GM19043 (cell line): Measurements from ENCODE around the gene FAM83G.
"Not testable (repeated sequence)": the region's sequence is repeated elsewhere in the genome, so short reads cannot be mapped to it uniquely, and the experiment has no call there.

Source experiments
- ATAC-seq: cut with Tn5 transposase; IDR thresholded peaks from one replicate; pipeline ENCODE4 v1.9.1; 2021; ENCODE audit warnings: low read depth; ENCODE audit not compliant: unreplicated experiment

The FAM83G gene

DNA sequence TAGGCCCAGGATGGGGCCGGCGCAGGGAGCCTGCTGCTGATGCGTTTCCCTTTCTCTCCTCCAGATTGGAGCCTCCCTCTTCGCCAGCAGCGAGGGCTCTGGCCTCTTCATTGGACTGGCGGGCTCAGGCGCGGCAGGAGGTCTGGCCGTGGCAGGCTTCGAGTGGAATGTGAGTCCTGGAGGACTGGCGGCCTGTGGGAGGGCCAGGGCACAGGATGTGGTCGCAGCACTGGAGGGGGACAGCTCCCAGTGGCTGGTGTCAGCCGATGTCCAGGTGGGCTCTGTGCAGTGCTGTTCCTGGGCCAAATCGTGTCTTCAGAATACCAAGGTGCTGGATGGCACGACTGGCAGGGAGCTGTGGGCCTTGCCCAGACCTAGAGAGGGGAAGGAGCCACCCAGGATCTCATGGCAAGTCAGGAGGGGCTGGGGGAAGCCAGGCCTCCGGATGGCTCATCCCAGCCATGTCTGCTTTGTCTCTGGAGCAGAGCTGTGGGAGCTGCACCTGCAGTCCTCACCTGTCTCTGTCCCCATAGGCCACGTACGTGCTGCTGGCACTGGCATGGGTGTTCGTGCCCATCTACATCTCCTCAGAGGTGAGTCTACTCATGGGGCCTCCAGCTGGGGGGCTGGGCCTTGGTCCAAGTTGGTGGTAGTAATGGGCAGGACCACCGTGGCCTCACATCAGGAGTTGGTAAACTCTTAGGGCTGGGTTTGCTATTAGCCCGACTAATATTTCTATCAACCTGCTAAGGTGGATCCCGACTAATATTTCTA is 45.3 kb downstream of the FAM83G start:
- no peak for ATAC-seq

DNA sequence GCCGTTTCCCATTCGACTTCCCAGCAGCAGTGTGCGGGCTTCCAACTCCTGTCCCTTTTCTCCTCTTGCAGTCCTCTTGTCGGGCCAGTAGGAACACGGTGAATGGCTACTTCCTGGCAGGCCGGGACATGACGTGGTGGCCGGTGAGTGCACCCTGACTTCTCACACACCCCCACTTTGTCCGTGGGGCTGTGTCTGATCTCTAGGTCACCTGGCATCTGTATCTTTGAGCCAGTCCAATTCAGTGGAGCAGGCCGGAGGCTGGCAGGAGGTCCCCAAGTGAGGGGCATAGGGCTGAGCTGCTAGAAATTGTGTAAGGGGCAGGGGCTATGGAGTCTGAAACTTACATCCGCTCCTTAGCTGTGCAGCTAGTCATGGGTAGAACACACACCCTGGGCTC is 46.0 kb downstream of the FAM83G start:
- no peak for ATAC-seq

DNA sequence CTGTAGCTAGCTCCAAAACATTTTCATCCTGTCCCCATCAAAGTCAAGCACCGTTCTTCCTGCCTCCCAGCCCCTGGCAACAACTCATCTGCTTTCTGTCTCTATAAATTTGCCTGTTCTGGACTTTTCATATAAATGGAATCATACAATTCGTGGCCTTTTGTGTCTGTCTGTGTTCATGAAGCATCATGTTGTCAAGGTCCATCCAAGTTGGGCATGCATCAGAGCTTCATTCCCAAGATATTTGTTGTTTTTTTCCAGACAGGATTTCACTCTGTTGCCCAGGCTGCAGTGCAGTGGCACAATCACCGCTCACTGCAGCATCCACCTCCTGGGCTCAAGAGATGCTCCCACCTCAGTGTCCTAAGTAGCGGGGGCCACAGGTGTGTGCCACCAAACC is 46.7 kb downstream of the FAM83G start:
- ATAC-seq: no peak

DNA sequence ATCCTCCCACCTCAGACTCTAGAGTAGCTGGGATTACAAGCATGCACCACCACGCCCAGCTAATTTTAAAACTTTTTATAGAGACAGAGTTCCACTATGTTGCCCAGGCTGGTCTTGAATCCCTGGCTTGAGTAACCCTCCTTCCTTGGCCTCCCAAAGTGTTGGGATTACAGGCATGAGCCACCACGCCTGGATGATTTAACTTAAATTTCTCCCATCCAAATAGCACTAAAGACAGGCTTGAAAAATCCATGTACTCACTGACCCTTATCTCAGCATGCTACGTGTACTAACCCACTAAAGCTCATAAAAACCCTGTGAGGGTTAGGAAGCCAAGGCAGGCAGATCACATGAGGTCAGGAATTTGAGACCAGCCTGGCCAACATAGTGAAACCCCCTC is 48.0 kb downstream of the FAM83G start:
- ATAC-seq: no peak

DNA sequence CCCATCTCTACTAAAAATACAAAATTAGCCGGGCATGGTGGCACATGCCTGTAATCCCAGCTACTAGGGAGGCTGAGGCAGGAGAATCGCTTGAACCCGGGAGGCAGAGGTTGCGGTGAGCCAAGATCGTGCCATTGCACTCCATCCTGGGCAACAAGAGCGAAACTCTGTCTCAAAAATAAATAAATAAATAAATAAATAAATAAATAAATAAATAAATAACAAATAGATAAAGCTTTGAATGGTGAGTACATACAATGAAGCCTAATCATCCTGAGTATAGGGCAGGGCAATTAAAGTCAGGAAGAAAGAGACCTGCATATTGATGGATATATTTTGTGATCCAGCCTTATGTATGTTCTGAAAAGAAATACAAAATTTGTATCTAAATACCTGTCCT is 48.5 kb downstream of the FAM83G start:
- ATAC-seq: not testable (repeated sequence)

DNA sequence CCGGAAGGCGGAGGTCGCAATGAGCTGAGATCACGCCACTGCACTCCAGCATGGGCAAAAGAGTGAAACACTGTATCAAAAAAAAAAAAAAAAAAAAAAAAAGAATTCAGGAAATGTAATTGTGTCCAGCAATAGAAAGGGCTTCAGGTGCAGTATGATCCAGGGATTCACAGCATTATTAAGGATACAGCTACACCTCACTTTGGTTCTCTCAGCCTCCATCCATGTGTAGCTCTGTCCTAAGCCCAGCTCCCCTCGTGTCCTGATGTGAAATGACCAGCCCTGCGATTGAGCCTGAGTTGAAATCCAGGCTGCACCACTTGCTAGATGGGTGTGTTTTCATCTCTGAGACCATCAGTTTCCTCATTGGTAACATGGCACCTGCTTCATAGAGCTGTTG is 49.6 kb downstream of the FAM83G start:
- ATAC-seq: no peak

DNA sequence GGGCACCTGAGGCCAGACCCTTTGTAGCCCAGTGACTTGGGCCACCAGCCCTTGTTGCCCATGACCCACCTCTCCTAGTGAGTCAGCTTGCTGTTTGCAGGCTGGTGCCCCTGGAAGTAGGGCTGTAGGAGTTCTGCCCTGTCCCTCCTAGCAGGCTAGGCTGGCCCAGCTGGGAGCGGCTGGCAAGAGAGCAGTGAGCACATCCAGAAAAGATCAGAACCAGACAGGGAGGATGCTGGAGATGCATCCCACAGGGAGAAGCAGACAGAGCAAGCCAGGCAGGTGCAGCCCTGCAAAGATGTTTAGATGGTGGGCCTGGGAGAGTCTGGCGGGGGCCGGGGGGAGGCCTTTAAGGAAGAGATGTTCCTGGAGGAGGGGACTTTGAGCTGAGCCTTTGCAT is 50.2 kb downstream of the FAM83G start:
- ATAC-seq: no peak

DNA sequence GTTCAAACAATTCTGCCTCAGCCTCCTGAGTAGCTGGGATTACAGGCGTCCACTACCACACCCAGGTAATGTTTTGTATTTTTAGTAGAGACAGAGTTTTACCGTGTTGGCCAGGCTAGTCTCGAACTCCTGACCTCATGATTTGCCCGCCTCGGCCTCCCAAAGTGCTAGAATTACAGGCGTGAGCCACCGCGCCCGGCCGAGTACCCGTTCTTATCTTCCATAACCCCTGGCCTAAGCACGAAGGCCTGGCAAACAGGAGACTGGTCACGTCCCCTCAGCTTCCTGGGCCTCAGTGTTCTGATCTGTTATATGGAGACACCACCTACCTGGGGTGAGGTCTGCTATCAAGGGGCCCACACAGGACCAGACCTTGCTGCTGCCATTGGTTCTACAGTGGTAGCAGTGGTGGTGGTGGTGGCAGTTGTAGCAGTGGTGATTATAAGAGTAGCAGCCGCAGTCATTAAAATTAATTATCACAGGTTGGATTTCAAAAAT is 51.3 kb downstream of the FAM83G start:
- ATAC-seq: no peak

DNA sequence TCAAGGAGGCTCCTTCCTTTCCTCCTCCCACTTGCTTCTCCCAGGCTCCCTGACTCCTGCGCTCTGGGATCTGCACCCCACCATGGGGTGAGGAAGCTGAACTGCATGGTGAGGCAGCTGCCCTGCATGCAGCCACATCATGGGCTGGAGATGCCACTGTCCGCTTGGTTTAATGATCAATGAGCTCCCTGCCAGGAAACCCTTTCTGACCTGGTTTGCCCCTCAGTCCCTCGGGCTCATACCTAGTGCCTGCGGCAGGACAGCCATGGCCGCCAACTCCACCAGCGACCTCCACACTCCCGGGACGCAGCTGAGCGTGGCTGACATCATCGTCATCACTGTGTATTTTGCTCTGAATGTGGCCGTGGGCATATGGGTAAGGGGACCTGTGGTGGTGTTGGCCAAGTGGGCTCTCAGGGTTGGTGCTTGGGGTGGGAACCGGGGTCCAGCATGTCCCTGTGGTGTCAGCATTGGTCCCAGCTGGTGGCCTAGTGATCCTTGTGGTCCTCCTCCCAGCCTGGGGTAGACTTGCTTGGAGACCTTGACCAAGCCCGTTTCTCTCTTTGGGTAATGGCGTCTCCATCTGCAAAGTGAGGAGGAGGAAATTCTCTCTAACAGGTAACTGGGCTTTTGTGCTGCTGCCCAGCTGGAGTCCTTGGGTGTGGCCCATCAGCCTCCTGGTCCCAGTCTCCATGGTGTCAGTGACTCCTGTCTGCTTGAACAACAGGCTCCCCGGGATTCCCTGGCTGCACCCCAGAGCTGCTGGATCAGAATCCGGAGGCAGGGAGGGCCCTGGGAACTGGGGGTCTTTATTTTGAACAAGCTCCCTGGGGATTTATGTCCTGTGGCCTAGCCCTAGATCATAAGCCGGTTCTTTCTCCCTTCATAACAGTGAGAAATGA is 52.4 kb downstream of the FAM83G start, which contains the start of gene SLC5A10:
SLC5A10 (plus strand) TSS at position 225 of the 902 bp plus-strand sequence; CDS start at position 266, 41 bp downstream.
- no peak for ATAC-seq

DNA sequence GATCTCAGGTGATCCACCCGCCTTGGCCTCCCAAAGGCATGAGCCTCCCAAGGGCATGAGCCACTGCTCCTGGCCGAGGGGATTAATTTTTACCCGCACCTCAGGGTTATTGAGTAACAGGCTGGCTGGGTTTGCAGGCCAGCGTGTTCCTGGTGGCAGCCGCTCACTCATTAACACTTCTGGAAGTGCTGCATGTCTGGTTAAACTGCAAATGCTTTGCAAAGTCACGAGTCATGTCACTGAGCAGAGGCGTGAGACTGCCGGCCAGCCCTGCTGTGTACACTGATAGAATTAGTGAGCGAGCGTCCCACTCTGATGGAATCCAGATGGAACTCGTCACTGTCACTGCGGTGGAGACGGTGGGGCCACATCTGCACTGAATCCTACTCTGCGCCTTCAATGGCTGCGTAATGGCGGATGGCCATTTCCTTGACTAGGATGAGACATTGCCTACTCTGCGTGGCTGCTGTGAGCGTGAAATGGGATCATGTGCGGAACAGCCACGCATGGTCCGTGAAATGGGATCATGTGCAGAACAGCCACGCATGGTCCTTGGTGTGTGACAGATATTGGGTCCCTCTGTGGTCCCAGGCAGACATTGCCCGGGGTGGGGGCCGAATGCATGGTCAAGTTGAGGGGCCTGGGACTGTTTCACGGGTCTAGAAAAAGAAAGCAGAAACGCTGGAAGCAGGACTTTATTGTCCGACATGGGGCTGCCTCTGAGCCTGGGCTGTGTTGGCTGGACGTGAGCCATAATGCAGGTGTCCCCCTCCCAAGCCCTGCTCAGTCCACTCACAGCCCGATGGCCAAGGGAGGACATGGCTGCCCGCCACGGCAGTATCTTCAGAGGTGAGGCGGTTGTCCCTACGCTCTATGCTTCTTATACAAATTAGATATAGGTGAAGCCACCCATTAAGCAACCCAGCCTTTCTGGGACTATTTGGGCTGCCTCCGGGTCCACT is 53.3 kb downstream of the FAM83G start:
- no peak for ATAC-seq

DNA sequence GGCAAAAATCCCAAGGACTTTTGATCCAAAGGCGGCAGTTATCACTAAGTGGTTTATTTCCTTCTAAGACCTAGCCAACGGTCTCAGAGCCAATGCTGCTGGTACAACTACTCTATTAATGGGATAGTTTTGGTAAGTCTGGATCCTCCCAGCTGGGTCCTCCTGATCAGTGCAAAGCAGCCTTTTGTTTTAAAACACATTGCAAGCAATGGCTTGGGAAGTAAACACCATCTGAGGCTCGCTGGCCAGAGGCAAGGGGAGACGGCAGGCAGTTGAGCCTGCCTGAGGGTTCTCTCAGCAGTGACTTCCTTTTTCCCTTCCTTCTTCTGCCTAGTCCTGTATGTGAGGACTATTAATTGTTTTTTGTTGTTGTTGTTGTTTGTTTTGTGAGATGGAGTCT is 54.2 kb downstream of the FAM83G start:
- no peak for ATAC-seq

DNA sequence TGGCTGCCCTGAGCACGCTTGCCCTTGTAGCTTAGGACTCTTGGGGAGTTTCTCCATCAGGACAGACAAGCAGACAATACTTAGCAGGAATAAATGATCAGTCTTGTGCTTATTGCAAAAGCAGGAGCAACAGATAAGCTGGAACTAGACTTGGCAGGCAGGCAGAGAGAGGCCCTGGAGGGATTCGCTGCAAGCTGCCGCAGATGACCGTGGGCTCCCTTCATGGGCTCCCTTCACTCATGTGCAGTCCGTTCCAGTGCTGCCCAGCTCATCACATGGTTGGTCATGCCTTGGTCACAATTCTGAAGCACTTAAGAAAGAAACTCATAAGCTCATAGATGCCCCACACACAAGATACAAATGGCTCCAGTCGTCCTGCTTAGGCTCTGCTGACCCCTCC is 55.0 kb downstream of the FAM83G start:
- ATAC-seq: no peak

DNA sequence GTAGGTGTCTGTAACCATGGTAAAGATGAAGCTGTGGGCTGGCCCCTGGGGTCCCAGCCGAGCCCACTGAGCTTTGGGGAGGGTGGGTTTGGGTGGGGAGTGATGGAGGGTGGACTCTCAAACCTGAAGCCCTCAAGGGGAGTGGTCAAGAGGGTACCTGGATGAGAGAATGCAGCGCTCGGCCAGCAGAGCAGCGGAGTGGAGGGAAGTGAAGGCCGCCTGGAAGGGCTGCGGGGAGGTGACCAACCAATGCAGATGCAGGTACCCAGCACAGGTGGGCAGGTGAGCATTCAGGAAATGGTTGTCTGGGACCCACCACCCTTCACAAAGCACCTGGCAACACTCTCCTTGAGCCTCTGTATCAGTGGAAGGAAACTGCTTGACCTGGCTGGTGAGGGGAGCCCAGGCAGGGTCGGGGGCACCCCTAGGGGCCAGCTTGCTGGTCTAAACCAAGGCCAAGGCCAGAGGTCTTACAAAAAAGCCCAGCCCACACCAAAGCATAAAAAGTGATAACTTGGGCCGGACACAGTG is 56.0 kb downstream of the FAM83G start:
- ATAC-seq: no peak

DNA sequence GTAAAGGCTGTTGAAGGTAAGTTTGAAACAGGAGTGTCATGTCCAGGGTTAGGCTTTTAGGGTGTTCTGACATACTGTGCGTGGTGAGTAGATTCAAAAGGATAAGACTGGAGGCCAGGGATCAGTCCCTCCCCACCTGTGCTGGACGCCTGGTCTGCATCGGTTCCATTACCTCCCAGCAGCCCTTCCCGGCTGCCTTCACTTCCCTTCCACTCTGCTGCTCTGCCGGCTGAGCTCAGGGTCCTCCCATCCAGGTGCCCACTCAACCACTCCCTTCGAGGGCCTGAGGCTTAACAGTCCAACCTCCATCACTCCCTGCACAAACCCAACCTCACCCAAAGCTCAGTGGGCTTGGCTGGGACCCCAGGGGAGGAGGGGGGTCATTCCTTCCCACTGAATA is 56.7 kb downstream of the FAM83G start:
- ATAC-seq: no peak

DNA sequence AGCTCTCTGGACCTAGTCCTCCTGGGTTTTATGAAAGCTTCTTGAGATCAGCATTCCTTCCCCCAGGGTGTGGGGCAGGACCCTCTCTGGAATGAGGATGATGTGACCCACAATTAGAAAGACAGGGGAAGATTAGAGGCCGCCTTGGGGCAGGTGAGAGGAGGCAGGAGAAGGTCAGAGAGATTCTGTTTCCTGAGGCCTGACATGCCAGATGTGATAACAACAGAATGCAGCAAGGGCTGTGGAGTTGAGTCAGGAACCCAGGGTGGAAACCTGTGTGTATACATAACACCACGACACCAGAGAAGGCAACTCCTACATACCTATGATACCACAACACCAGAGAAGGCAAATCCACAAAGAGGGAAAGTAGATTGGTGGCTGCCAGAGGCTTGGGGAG is 58.0 kb downstream of the FAM83G start:
- ATAC-seq: no peak

DNA sequence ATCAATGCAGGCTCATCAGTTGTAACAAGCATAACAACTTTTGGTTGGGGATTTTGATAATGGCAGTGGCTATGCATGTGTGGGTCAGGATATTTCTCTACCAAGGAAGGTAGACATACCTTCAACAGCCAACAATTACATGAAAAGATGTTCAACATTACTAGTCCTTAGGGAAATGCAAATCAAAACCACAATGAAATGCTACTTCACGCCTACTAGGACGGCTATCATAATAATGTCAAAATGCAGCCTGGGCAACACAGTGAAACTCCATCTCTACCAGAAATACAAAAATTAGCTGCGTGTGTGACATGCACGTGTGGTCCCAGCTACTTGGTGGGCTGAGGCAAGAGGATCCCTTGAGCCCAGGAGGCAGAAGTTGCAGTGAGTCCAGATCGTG is 59.9 kb downstream of the FAM83G start:
- no peak for ATAC-seq

DNA sequence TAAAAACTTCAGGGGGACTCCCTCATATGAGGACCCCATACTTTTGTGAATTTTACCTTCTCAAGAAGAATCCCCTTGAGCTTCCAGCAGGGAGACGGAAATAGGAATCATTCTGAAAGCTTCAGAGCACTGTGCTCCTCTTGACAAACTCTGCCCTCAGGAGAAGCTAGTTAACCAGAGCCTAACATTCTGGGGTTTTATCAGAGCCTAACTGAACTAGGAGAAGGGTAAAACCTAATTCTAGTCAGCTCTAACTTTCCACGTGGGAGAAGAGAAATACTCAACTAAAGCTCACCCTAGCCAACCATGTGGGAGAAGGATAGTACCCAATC is 65.9 kb downstream of the FAM83G start:
- no peak for ATAC-seq

DNA sequence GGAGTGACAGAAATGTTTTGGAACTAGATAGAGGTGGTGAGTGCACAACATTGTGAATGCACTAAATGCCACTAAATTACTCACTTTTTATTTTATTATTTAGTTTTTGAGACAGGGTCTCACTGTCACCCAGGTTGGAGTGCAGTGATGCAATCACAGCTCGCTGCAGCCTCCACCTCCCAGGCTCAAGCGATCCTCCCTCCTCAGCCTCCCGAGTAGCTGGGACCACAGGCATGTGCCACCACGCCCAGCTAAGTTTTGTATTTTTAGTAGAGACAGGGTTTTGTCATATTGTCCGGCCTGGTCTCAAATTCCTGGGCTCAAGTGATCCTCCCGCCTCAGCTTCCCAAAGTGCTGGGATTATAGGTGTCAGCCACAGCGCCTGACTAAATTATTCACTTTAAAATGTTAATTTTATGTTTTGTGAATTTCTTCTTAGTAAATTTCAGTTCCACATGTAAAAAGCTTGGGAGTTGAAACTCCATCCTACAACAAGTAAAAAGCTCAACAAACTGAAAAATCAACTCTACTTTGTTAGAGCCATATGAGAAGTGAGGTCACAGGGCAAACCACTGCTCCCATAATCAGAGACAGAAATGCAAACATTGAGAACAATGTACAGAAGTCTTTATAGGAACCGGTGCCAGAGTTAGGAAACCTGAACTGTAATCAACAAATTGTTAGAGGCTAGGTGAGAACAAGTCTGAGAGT is 66.4 kb downstream of the FAM83G start:
- ATAC-seq: no peak
